ENCODE data around the gene CNTNAP1.
A peak's percentile ranks its signal among the peaks of the same experiment; 100 is the strongest.
"Not testable (repeated sequence)": the region's sequence is repeated elsewhere in the genome, so short reads cannot be mapped to it uniquely, and the experiment has no call there.

The CNTNAP1 gene

DNA sequence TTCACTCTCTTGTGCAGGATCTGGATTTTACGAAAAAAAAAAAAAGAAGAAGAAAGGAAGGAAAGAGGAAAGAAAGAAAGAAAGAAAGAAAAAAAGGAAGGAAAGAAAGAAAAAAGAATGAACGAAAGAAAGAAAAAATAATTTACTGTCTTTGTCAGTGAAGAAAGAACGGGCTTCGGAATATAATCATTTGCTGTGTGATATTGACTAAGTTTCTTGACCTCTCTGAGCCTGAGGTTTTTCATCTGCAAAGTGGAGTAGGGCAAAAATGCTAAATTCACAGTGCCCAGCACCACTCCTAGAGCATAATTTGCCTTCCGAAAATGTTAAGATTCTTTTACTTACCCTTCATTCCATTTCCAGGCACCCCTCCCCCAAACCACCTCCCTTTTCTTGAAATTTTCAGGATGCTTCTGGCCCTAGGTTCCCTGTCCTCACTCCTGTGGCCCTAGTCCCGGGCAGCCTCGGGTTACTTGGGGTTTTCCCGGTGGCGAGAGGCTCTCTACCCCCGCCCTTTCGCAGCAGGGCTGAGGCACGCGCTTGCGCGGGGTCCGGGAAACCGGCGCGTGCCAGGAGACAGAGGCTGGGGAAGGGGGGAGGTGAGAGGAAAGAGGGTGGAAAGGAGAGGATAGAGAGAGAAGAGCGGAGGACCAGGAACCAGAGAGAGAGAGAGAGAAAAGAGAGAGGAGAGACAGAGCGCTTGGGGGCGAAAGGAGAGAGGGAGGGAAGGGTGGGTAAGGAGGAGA, at the start of gene CNTNAP1:
Gene CNTNAP1, plus strand, starts transcription at position 556 of the 746 bp plus-strand sequence. CDS start 299 bp downstream, outside the sequence.
- DNase-seq (ENCODE audit: low read depth, low spot score), result peak; percentile 70

DNA sequence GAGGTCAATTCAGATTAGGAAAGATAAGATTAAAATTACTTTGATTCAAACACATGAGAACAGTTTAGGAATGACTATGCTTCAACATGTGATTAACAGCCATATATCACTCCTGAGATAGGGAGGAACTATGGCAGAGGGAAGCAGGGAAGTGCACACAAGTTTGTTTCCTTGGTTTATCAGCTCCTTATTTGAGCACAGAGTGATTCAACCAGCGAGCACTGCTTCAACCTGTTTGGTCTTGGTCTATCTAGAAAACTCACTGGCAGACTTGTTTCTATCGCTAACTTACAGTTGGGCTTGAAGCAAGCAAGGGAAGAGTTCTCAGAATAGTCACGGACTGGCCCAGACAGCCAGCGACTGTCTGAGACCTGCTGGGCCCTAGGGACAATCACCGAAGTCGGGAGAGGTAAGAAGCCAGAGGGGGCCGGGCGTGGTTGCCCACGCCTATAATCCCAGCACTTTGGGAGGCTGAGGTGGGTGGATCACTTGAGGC, 49.3 kb upstream of the CNTNAP1 start:
- peak; percentile 20 for DNase-seq (ENCODE audit: low read depth, low spot score)

DNA sequence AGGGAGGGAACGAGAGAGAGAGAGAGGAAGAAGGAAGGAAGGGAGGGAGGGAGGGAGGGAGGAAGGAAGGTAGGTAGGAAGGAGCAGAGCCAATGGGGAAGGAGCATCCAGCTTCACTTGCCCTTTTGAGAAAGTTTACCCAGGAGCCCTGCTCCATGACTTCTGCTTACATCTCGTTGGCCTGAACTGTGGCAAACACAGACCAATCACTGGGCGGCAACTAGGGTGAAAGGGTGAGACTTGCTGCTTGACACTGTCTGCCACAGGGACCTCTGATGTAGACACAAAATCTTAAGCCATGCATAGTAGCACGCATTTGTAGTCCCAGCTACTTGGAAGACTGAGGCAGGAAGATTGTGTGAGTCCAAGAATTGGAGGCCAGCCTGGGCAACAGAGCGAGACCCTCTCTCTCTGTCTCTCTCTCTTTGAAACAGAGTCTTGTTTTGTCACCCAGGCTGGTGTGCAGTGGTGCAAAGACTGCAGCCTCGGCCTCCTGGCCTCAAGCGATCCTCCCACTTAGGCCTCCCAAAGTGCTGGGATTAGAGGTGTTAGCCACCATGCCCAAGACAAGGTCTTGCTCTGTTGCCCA, 42.7 kb upstream of the CNTNAP1 start:
- DNase-seq (ENCODE audit: low read depth, low spot score), result no peak

DNA sequence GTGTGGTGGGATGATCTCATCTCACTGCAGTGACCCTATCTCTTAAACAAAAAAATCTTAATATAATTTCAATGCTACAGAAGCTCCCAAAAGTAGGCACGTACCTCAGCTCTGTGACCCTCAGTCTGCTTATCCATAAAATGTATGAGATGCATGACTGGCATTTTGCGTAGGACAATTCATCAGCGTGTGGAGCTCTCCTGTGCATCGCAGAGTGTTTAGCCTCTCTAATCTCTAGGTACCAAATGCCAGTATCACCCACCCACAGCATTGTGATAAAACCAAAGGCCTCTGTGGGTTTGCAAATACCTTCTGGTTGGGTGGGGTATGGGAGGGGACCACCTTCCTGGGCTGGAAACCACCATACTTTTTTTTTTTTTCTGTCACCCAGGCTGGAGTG, 42.2 kb upstream of the CNTNAP1 start:
- no peak for DNase-seq (ENCODE audit: low read depth, low spot score)

DNA sequence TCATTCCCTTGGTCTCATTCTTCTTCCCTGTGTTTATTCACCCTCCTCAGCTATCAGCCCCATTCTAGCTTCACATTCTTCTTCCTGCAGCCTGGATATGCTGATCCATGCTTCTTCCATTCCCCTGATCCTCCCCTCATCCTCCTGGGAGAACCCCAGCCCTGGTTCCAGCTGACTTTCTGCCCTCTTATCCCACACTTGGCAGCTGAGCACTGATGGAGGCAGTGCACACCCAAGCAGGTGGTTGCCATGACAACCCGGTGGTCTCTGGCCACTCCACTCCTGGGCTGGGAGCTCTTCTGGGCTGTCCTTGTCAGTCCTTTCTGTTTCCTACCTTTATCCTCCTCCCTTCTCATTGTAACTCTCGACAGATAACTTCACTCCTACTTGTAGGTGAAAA, 40.0 kb upstream of the CNTNAP1 start:
- peak; percentile 18 for DNase-seq (ENCODE audit: low read depth, low spot score)

DNA sequence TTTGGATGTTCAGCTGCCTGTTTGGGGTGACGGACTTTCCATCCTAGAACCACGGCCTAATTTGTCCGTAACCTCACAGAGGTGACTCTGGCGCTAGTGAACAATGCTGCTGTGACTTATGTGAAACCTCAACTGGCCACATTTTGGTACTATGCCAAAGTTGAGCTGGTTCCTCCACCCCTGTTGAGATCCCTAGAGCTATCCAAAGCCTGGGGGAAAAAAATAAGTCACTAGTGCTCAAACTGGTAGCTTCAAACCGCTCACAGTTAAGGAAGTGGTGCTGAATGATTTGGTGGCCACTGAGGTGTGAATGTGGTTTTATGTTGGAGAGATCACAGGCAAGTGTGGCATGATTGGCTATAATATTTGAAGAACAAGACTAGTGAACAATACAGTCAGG, 34.6 kb upstream of the CNTNAP1 start:
- DNase-seq (ENCODE audit: low read depth, low spot score), result no peak

DNA sequence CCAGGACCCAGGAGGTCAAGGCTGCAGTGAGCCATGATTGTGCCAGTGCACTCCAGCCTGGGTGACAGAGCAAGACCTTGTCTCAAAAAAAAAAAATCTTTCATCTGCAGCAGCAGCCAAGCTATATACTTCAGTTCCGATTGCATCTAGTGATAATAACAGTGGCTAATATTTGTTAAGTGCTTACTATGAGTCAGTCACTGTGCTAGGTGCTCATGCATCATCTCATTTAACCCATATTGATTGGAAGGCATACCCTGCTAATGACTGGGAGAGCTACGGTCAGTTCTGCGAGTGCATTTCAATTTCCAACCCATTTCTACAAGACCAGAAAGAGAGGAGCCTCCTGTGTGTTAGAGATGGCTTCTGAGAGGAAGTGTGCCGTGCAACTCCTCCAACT, 30.9 kb upstream of the CNTNAP1 start:
- DNase-seq (ENCODE audit: low read depth, low spot score), result no peak

DNA sequence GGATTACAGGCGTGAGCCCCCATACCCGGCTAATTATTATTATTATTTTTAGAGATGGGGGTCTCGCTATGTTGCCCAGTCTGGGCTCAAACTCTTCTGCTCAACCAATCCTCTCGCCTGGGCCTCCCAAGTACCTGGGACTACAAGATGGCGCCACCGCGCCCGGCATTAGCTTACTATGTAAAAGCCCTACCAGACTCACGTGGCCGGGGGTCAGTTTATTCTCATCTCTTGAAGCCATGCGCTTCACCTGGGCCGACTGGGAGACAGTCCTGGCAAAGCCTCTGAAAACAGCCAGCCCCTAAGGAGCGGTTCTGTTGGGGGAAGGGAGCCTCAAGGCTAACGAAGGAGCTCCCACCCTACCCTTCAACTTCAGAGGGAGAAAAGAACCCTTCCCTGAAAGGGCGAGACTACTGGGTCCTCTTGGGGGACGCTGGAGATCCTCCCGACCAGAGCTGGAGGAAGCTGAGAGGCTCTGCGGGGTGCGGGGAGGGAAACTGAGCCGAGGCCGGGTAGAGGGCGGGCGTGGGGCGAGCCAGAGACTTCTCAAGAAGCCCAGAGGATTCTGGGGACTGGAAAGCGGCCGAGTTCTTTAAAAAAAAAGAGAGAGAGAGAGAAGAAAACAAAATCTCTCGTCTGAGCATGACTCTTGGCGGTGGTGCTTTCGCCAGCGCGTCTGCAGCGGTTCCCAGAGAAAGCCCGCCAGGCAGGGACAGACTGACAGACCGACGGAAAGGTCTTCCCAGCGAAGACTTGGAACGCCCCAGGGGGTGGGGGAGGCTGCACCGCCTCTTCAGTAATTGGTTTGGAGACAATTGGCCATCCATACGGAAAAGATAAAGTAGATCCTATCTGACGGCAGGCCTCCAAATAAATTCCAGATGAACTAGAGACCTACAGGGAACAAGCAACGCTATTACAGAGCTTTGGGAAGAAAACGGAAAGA, 28.9 kb upstream of the CNTNAP1 start:
- peak; percentile 94 for DNase-seq (ENCODE audit: low read depth, low spot score)

DNA sequence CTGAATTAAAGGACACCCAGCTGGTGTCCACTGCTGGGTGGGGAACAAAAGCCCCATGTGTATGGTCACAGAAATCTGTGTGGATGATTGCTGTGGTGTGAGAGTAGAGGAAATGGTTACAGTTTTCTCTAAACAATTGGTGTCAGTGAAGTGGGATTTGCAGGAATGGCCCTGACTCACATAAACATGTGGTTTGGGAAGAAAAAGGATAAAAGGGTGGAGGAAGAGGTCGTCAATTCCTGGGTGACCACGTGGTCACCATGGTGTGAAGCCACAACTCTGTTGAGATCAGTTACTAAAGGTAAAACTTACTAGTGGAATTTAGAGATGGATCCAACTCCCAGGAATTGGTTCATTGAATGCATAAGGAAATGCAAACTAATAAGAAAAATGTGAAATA, 26.8 kb upstream of the CNTNAP1 start:
- DNase-seq (ENCODE audit: low read depth, low spot score), result no peak

DNA sequence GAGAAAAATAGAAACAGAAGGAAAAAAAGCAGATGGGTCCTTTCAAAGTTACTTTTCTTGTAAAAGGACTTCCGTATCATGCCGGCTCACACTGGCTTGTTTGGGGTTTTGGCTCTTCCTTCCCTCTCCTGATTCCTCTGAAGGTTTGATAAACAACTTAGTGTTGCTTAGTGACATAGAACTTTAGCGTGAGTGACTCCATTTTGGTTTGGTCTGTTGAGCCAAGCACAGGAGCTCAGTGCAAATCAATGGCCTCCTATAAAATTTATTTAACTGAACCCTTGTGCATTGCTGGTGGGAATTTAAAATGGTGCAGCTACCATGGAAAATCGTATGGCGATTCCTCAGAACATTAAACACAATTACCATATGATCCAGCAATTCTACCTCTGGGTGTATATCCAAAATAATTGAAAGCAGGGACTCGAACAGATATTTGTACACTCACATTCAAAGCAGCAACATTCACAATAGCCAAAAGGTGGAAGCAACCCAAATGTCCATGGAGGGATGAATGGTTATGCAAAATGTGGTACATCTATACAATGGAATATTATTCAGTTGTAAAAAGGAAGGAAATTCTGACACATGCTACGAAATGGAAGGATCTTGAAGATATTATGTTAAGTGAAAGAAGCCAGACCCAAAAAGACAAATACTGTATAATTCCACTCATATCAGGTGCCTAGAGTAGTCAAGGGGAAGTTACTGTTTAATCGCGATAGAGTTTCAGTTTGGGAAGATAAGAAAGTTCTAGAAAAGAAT, 24.3 kb upstream of the CNTNAP1 start:
- no peak for DNase-seq (ENCODE audit: low read depth, low spot score)

DNA sequence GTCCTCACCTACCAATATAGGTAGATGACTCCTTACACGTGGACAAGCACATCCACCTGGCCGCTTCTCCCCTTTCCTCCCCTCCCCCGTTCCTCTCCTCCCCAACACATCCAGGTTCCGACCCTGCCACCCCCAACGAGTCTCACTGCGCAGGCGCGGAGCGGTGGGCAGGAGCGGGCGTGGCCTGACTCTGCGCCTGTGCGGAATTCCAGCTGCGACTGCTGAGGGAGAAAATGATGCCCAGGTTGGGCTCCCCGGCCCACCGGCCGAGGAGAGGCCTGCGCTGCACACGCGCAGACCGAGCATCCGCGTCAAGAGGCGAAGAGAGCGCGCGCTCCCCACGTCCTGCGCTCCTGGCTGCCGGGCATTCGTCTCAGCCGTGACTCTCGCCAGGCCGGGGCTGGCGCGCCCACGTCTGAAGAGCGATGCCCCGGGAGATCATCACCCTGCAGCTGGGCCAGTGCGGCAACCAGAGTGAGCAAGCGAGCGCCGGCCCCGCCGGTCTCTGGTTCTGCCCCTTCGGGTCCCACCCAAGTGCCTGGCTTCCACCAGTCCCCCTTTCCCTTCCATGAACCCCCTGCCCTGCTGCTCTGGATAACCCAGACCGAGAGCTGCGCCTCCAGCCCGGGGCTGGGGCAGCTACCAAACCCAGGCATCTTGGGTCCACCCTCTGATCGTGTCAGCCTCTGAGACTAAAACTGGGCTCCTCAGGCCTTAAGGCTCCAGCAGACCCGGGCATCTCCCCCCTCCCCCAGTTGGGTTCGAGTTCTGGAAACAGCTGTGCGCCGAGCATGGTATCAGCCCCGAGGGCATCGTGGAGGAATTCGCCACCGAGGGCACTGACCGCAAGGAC, 23.0 kb upstream of the CNTNAP1 start, which contains the start of gene TUBG2:
Gene TUBG2, plus strand, starts transcription at position 206 of the 853 bp plus-strand sequence. Its CDS starts 220 bp downstream, at position 426.
- peak; percentile 95 for DNase-seq (ENCODE audit: low read depth, low spot score)

DNA sequence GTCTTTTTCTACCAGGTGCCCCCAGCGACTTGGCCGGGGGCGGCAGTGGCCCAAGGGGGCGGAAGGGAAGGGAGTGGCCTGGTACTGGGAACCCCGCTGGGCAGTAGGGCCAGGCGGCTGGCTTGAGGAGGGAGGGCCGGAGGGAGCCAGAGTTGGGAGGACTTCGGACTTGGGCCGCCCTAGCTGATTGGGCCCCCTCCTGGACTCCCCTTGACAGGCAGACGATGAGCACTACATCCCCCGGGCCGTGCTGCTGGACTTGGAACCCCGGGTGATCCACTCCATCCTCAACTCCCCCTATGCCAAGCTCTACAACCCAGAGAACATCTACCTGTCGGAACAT, 22.4 kb upstream of the CNTNAP1 start:
- not testable (repeated sequence) for DNase-seq (ENCODE audit: low read depth, low spot score)

DNA sequence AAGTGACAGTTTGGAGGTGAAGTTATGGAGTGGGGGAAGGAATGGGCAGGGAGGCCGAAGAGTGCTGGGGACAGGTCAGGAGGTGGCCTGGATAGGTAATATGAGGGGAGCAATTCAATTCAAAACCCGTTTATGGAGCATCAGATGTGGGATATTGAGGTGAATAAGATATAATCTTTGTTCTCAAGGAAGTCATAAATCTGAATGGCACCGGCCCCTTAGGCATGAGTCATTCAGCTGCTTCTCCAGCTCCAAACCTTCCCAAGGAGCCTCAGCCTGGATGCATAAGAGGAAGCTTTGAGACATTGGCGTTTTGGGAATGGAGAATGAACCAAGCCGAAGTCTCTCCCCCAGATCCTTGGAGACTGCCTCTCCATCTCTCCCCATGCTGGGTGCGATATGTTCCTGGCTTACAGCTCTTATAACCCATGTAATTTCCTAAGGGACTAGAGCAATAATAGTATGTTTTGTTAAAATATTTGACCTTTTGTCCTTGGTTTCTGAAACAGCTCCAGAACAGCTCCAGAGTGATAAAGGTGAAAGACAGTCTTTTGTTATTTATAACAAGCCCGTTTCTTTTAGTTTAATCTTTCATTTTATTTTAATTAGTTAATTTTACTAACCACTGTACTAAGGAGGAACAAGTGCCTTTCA, 21.5 kb upstream of the CNTNAP1 start:
- DNase-seq (ENCODE audit: low read depth, low spot score), result no peak

DNA sequence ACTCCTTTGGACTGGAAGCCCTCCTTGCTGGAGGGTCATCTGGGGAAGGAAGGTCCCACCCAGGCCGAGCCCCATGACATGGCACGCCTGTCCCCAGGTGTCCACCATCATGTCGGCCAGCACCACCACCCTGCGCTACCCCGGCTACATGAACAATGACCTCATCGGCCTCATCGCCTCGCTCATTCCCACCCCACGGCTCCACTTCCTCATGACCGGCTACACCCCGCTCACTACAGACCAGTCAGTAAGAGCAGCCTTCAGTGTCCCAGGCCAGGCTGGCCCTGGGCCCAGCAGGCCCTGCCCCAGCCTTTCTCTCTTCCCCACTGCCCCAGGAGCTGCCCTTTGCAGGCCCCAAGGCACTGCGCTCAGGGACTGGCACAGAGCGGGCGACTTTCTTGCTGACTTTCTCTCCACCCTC, 16.7 kb upstream of the CNTNAP1 start:
- no peak for DNase-seq (ENCODE audit: low read depth, low spot score)

DNA sequence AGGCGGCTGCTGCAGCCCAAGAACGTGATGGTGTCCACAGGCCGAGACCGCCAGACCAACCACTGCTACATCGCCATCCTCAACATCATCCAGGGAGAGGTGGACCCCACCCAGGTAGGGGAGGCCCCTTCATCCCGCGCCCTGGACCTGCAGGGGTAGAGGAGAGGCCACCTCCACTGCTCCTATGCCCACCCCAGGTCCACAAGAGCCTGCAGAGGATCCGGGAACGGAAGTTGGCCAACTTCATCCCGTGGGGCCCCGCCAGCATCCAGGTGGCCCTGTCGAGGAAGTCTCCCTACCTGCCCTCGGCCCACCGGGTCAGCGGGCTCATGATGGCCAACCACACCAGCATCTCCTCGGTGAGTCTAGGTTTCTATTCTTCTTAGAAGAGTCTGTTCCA, 16.2 kb upstream of the CNTNAP1 start:
- not testable (repeated sequence) for DNase-seq (ENCODE audit: low read depth, low spot score)

DNA sequence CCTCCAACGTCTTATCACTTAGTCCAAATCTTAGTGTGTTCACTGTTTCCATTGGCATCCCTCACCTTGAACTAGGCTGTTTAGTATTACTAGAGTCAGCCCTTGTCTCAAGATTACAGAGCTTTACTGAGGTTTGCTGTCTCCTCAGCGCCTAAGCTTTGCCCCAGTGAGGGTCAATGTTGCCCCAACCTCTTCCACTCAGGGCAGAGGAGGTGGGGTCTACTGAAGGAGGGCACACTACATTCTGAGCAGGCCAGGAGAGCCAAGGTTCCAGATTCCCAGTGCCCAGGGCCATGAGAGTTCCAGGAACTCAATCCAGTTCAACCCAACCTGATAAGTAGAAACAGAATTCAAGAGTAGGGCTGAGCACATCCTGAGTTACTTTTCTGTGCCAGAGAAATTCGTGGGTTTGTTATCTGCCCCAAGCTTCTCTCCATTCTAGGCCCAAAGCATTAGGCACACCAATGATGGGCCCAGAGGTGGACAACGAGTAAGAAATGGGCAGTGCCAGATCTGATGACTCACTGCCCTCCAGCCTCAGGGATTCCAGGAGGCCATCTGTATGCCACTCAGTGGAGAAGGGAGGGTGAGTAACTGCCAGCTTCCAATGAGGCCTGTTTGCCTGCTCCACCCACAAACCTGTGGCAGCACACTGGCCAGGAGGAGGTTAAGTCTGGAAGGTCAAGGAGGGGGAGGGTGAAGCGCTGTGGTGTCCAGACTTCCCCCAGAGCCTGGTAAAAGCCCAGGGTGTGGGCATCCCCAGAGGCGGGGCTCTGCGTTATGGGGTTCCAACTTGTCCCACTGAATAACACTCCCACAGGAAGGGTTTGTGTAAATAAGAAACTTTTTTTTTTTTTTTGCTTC, 15.0 kb upstream of the CNTNAP1 start:
- no peak for DNase-seq (ENCODE audit: low read depth, low spot score)

DNA sequence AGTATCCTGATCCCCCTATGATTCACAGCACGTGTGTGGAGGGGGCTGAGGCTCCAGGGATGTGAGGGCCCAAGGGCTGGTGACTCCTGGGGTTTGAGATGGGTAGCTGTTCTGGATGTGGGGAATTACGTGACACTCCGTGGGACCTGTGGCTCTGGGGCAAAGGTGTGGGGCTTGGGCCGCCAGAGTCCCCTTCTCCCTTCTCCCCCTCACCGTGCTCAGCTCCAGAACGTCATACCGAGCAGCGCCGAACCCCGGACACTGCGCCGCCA, 12.7 kb upstream of the CNTNAP1 start:
- no peak for DNase-seq (ENCODE audit: low read depth, low spot score)

DNA sequence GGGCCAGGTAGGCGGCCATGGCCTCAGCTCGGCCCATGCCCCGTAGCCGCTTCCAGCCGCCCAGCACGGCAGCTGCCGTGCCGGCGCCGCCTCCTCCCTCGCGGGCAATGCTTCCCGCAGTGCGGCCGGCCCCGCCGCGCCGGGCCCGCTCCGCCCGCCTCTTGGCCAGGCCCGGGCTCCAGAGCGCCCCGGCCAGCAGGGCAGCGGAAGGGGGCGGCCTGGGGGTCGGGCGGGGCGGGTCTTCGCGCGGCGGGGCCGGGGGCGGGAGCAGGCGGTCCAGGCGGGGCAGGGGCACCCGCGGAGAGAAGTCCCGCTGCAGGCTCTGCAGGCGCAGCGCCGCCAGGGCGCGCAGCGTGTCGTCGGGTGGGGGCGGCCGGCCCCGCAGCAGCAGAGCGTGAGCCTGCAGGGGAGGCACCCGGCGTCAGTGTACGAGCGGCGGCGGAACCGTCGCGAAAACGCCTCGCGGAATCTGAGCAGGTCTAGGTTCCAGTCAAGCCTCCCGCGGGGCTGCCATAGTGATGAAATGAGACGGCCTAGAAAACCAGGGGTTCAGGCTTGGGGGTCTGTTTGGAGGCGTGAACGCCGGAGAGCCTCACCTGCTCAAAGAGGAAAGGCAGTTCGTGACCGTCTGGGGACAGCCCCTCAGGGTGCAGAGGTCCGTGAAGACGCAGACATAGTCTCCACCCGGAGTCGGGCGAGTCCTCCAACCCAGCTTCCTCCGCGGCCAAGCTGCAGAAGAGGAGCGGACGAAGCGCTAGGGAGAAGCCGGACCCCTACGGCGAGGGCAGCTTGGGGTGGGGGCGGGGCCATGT, 12.1 kb upstream of the CNTNAP1 start:
- peak; percentile 71 for DNase-seq (ENCODE audit: low read depth, low spot score)

Measured in ELF-1 (cell line).